ENCODE data around the gene GTF3C6. TPM values are rescaled to one million over a fixed set of nuclear protein-coding genes. Genes with fewer than 3 reads are reported as not detected.
"Not testable (repeated sequence)": the region's sequence is repeated elsewhere in the genome, so short reads cannot be mapped to it uniquely, and the experiment has no call there.

Gene GTF3C6
- total and polyA plus RNA-seq, 4 donors = 38.5 to 76.9 (median 44.8) TPM

GRCh38 chr6:110946498-110946897, 12.0 kb upstream of the GTF3C6 start:
- H3K27me3 ChIP-seq (ENCODE audit: control insufficient read depth in 1 of 2, insufficient read depth in 2 of 2, low read length in 1 of 2) = no peaks in the 10 kb centered on the region
- 89 to 92% methylated on average over 2 of the region's 2 CpGs for WGBS, 2 donors
- no peak overlapping the region for H3K27ac ChIP-seq (ENCODE audit: low read depth in 1 of 2, low read length in 2 of 2)
- H3K4me1 ChIP-seq (ENCODE audit: control insufficient read depth in 1 of 2, insufficient read depth in 2 of 2, low read length in 2 of 2) = no peaks in the 10 kb centered on the region
- intact Hi-C loops (cut with DNase I) = no loop called here
- H3K9me3 ChIP-seq (ENCODE audit: control insufficient read depth, low read length) = no peaks in the 10 kb centered on the region
- no peaks in the 10 kb centered on the region for H3K36me3 ChIP-seq (ENCODE audit: control insufficient read depth in 1 of 2, insufficient read depth in 2 of 2, low read length in 1 of 2)
- no peak for ATAC-seq (ENCODE audit: low FRiP score)
- no peak overlapping the region for H3K4me3 ChIP-seq (ENCODE audit: low read length in 2 of 2)
- no peak for DNase-seq

GRCh38 chr6:110949679-110950285, 8.7 kb upstream of the GTF3C6 start:
- 36% methylated on average over 8 of the region's 8 CpGs for WGBS, 2 donors
- intact Hi-C loops (cut with DNase I) = loop anchor here (1.0 to 10.0 kb wide), 5 partner anchors 135 to 422 kb away; partner anchors contain the start of gene CDK19 (in 1 of the 2)
- DNase-seq (no peak), ATAC-seq (ENCODE audit: low FRiP score) (no peak)
- no peaks in the 10 kb centered on the region for H3K27me3 ChIP-seq (ENCODE audit: control insufficient read depth in 1 of 2, insufficient read depth in 2 of 2, low read length in 1 of 2)
- H3K4me1 ChIP-seq (ENCODE audit: control insufficient read depth in 1 of 2, insufficient read depth in 2 of 2, low read length in 2 of 2) = no peaks in the 10 kb centered on the region
- no peaks in the 10 kb centered on the region for H3K36me3 ChIP-seq (ENCODE audit: control insufficient read depth in 1 of 2, insufficient read depth in 2 of 2, low read length in 1 of 2)
- no peak overlapping the region for H3K4me3 ChIP-seq (ENCODE audit: low read length in 2 of 2)
- no peaks in the 10 kb centered on the region for H3K9me3 ChIP-seq (ENCODE audit: control insufficient read depth, low read length)
- H3K27ac ChIP-seq (ENCODE audit: low read depth in 1 of 2, low read length in 2 of 2) = no peak overlapping the region

GRCh38 chr6:110950440-110950839, 8.1 kb upstream of the GTF3C6 start:
- DNase-seq (no peak), ATAC-seq (ENCODE audit: low FRiP score) (no peak)
- Histone ChIP-seq H3K4me1 (ENCODE audit: control insufficient read depth in 1 of 2, insufficient read depth in 2 of 2, low read length in 2 of 2) (no peaks in the 10 kb centered on the region), H3K27ac (ENCODE audit: low read depth in 1 of 2, low read length in 2 of 2) (no peak overlapping the region), H3K27me3 (ENCODE audit: control insufficient read depth in 1 of 2, insufficient read depth in 2 of 2, low read length in 1 of 2) (no peaks in the 10 kb centered on the region), H3K4me3 (ENCODE audit: low read length in 2 of 2) (no peak overlapping the region), H3K36me3 (ENCODE audit: control insufficient read depth in 1 of 2, insufficient read depth in 2 of 2, low read length in 1 of 2) (no peaks in the 10 kb centered on the region), H3K9me3 (ENCODE audit: control insufficient read depth, low read length) (no peaks in the 10 kb centered on the region)
- intact Hi-C loops (cut with DNase I) = loop anchor here (5.0 to 10.0 kb wide), 2 partner anchors 136 to 423 kb away; partner anchors contain the start of gene CDK19 (in 1 of the 2)

- WGBS, 2 donors = 71 to 79% methylated on average over 1 of the region's 1 CpG
- intact Hi-C loops (cut with DNase I) = loop anchor here (5.0 to 10.0 kb wide), 2 partner anchors 136 to 424 kb away; partner anchors contain the start of gene CDK19 (in 1 of the 2)
- Histone ChIP-seq H3K4me1 (ENCODE audit: control insufficient read depth in 1 of 2, insufficient read depth in 2 of 2, low read length in 2 of 2) (no peaks in the 10 kb centered on the region), H3K4me3 (ENCODE audit: low read length in 2 of 2) (no peak overlapping the region), H3K9me3 (ENCODE audit: control insufficient read depth, low read length) (no peaks in the 10 kb centered on the region), H3K36me3 (ENCODE audit: control insufficient read depth in 1 of 2, insufficient read depth in 2 of 2, low read length in 1 of 2) (no peaks in the 10 kb centered on the region), H3K27me3 (ENCODE audit: control insufficient read depth in 1 of 2, insufficient read depth in 2 of 2, low read length in 1 of 2) (no peaks in the 10 kb centered on the region), H3K27ac (ENCODE audit: low read depth in 1 of 2, low read length in 2 of 2) (no peak overlapping the region)
- ATAC-seq (ENCODE audit: low FRiP score) (no peak), DNase-seq (no peak)
Observed at GRCh38 chr6:110951008-110951407, 7.5 kb upstream of the GTF3C6 start.

- no peak for DNase-seq
- intact Hi-C loops (cut with DNase I) = loop anchor here (5.0 to 10.0 kb wide), 2 partner anchors 137 to 425 kb away; partner anchors contain the start of gene CDK19 (in 1 of the 2)
- no peak overlapping the region for H3K27ac ChIP-seq (ENCODE audit: low read depth in 1 of 2, low read length in 2 of 2)
- no peaks in the 10 kb centered on the region for H3K9me3 ChIP-seq (ENCODE audit: control insufficient read depth, low read length)
- ATAC-seq (ENCODE audit: low FRiP score) = peak; percentile 54
- H3K4me1 ChIP-seq (ENCODE audit: control insufficient read depth in 1 of 2, insufficient read depth in 2 of 2, low read length in 2 of 2) = no peaks in the 10 kb centered on the region
- no peaks in the 10 kb centered on the region for H3K27me3 ChIP-seq (ENCODE audit: control insufficient read depth in 1 of 2, insufficient read depth in 2 of 2, low read length in 1 of 2)
- H3K36me3 ChIP-seq (ENCODE audit: control insufficient read depth in 1 of 2, insufficient read depth in 2 of 2, low read length in 1 of 2) = no peaks in the 10 kb centered on the region
- H3K4me3 ChIP-seq (ENCODE audit: low read length in 2 of 2) = no peak overlapping the region
- WGBS, 2 donors = 80 to 82% methylated on average over 8 of the region's 8 CpGs
Observed at GRCh38 chr6:110951986-110952794, 6.3 kb upstream of the GTF3C6 start.

- no peak for ATAC-seq (ENCODE audit: low FRiP score)
- 89 to 90% methylated on average over 6 of the region's 6 CpGs for WGBS, 2 donors
- intact Hi-C loops (cut with DNase I) = loop anchor here (5.0 to 10.0 kb wide), 2 partner anchors 139 to 426 kb away; partner anchors contain the start of gene CDK19 (in 1 of the 2)
Observed at GRCh38 chr6:110953633-110954303, 4.7 kb upstream of the GTF3C6 start.

GRCh38 chr6:110960014-110960390, 1.5 kb downstream of the GTF3C6 start:
- ATAC-seq (ENCODE audit: low FRiP score) (no peak), DNase-seq (no peak)
- Histone ChIP-seq H3K36me3 (ENCODE audit: control insufficient read depth in 1 of 2, insufficient read depth in 2 of 2, low read length in 1 of 2) (peaks cover 2% of the 10 kb centered on the region in 2 donors), H3K4me1 (ENCODE audit: control insufficient read depth in 1 of 2, insufficient read depth in 2 of 2, low read length in 2 of 2) (no peaks in the 10 kb centered on the region), H3K9me3 (ENCODE audit: control insufficient read depth, low read length) (no peaks in the 10 kb centered on the region), H3K27ac (ENCODE audit: low read depth in 1 of 2, low read length in 2 of 2) (no peak overlapping the region), H3K27me3 (ENCODE audit: control insufficient read depth in 1 of 2, insufficient read depth in 2 of 2, low read length in 1 of 2) (no peaks in the 10 kb centered on the region), H3K4me3 (ENCODE audit: low read length in 2 of 2) (no peak overlapping the region)
- intact Hi-C loops (cut with DNase I) = no loop called here

More at GRCh38 chr6:110953633-110954303, 4.7 kb upstream of the GTF3C6 start:
- H3K4me1 ChIP-seq (ENCODE audit: control insufficient read depth in 1 of 2, insufficient read depth in 2 of 2, low read length in 2 of 2) = no peaks in the 10 kb centered on the region
- no peak overlapping the region for H3K27ac ChIP-seq (ENCODE audit: low read depth in 1 of 2, low read length in 2 of 2)
- no peak overlapping the region for H3K4me3 ChIP-seq (ENCODE audit: low read length in 2 of 2)
- H3K27me3 ChIP-seq (ENCODE audit: control insufficient read depth in 1 of 2, insufficient read depth in 2 of 2, low read length in 1 of 2) = no peaks in the 10 kb centered on the region
- DNase-seq = no peak
- H3K36me3 ChIP-seq (ENCODE audit: control insufficient read depth in 1 of 2, insufficient read depth in 2 of 2, low read length in 1 of 2) = no peaks in the 10 kb centered on the region
- no peaks in the 10 kb centered on the region for H3K9me3 ChIP-seq (ENCODE audit: control insufficient read depth, low read length)

- H3K4me3 ChIP-seq (ENCODE audit: low read length in 2 of 2); H3K9me3 ChIP-seq (ENCODE audit: control insufficient read depth, low read length); H3K27ac ChIP-seq (ENCODE audit: low read depth in 1 of 2, low read length in 2 of 2); H3K27me3 ChIP-seq (ENCODE audit: control insufficient read depth in 1 of 2, insufficient read depth in 2 of 2, low read length in 1 of 2); H3K36me3 ChIP-seq (ENCODE audit: control insufficient read depth in 1 of 2, insufficient read depth in 2 of 2, low read length in 1 of 2); DNase-seq; H3K4me1 ChIP-seq (ENCODE audit: control insufficient read depth in 1 of 2, insufficient read depth in 2 of 2, low read length in 2 of 2); intact Hi-C loops (cut with DNase I); ATAC-seq (ENCODE audit: low FRiP score): not testable (repeated sequence)
- WGBS, 2 donors = 95 to 96% methylated on average over 20 of the region's 20 CpGs
Observed at GRCh38 chr6:110962636-110963035, 4.1 kb downstream of the GTF3C6 start.

Measured in aorta (tissue), 5 donors.